Vagina (tissue), 2 donors: ENCODE measurements around the gene POU2F3. TPM values are rescaled to one million over a fixed set of nuclear protein-coding genes. Genes with fewer than 3 reads are reported as not detected.

Experiments used
- DNase-seq, 2 donors: peaks; one replicate each; pipeline ENCODE4 v3.0.0-alpha.2; 2017; ENCODE audit errors: extremely low spot score in 2 of 2
- H3K27ac ChIP-seq: fragments of 200-600 bp; sonication (generic); one replicate; pipeline ENCODE4 v1.5.1; 2019
- H3K27me3 ChIP-seq: fragments of 200-600 bp; sonication (generic); one replicate; pipeline ENCODE4 v1.5.1; 2019
- H3K36me3 ChIP-seq, 2 donors: fragments of 200-600 bp; sonication (generic); one replicate each; pipeline ENCODE4 v1.5.1; 2017 to 2019
- H3K4me1 ChIP-seq: fragments of 200-600 bp; sonication (generic); one replicate; pipeline ENCODE4 v1.5.1; 2019
- H3K4me3 ChIP-seq, 2 donors: fragments of 200-600 bp; sonication (generic); 1 replicate in 1 of 2; 2 replicates in 1 of 2; pipeline ENCODE4 v1.5.1; 2016 to 2019
- H3K9me3 ChIP-seq: fragments of 200-600 bp; sonication (generic); one replicate; pipeline ENCODE4 v1.5.1; 2019
- POLR2A ChIP-seq, 2 donors: fragments of 450-650 bp; IDR thresholded peaks; one replicate each; pipeline ENCODE4 v1.6.1; 2017; ENCODE audit warnings: antibody characterized with exemption in 2 of 2, mild to moderate bottlenecking in 2 of 2, moderate library complexity in 2 of 2
- POLR2AphosphoS5 ChIP-seq, 2 donors: sonication (generic); formaldehyde crosslinking; IDR thresholded peaks; one replicate each; pipeline ENCODE4 v1.9.0; 2017; ENCODE audit warnings: antibody characterized with exemption in 2 of 2, mild to moderate bottlenecking in 2 of 2, low read depth in 1 of 2; ENCODE audit not compliant: insufficient read depth in 1 of 2
- intact Hi-C: fragments of 100-400 bp; cut with DNase I; formaldehyde crosslinking; loops from one replicate; pipeline ENCODE4 v1.15.1; 2023
- total RNA-seq: library from RNA; depleted of rRNA; stranded (reverse); fragments of >200 nt; gene quantifications from one replicate; pipeline ENCODE4 v1.2.3, GENCODE V29; 2016
- TF ChIP-seq, protein P1 (sequence below), 3 experiments: fragments of 450-650 bp in 2 of 3; fragments of 200-600 bp in 1 of 3; sonication (generic) in 1 of 3; IDR thresholded peaks; one replicate each; pipeline ENCODE4 v1.5.1; 2017 to 2019; ENCODE audit warnings: antibody characterized with exemption in 3 of 3, mild to moderate bottlenecking in 2 of 3, moderate library complexity in 2 of 3

Gene POU2F3
- total RNA-seq, 1 donor from 2014 or later, result 2.7 TPM

GRCh38 chr11:120279502-120279901 lies 39.6 kb downstream of the POU2F3 start:
- TF ChIP-seq, protein P1, sequence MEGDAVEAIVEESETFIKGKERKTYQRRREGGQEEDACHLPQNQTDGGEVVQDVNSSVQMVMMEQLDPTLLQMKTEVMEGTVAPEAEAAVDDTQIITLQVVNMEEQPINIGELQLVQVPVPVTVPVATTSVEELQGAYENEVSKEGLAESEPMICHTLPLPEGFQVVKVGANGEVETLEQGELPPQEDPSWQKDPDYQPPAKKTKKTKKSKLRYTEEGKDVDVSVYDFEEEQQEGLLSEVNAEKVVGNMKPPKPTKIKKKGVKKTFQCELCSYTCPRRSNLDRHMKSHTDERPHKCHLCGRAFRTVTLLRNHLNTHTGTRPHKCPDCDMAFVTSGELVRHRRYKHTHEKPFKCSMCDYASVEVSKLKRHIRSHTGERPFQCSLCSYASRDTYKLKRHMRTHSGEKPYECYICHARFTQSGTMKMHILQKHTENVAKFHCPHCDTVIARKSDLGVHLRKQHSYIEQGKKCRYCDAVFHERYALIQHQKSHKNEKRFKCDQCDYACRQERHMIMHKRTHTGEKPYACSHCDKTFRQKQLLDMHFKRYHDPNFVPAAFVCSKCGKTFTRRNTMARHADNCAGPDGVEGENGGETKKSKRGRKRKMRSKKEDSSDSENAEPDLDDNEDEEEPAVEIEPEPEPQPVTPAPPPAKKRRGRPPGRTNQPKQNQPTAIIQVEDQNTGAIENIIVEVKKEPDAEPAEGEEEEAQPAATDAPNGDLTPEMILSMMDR (IDR thresholded peaks at IDR 0.05), result no peak
- TF ChIP-seq POLR2A (IDR thresholded peaks at IDR 0.05), result no peak
- no peak for TF ChIP-seq POLR2AphosphoS5 (IDR thresholded peaks at IDR 0.05; ENCODE audit: insufficient read depth in 1 of 2, low read depth in 1 of 2)
- no peaks in the 10 kb centered on the region for H3K9me3 ChIP-seq
- intact Hi-C loops, result no loop called here
- H3K27me3 ChIP-seq, result no peaks in the 10 kb centered on the region
- no peak overlapping the region for H3K4me3 ChIP-seq
- no peak overlapping the region for H3K27ac ChIP-seq
- H3K36me3 ChIP-seq, result no peaks in the 10 kb centered on the region
- no peak for DNase-seq
- peaks cover 14% of the 10 kb centered on the region for H3K4me1 ChIP-seq

GRCh38 chr11:120280600-120281051 lies 40.7 kb downstream of the POU2F3 start:
- Histone ChIP-seq H3K27ac (no peak overlapping the region), H3K4me3 (no peak overlapping the region), H3K27me3 (no peaks in the 10 kb centered on the region), H3K36me3 (no peaks in the 10 kb centered on the region), H3K9me3 (no peaks in the 10 kb centered on the region), H3K4me1 (peaks cover 14% of the 10 kb centered on the region)
- intact Hi-C loops, result no loop called here
- TF ChIP-seq, protein P1 (IDR thresholded peaks at IDR 0.05), result no peak
- TF ChIP-seq POLR2A (IDR thresholded peaks at IDR 0.05) (no peak), POLR2AphosphoS5 (IDR thresholded peaks at IDR 0.05; ENCODE audit: insufficient read depth in 1 of 2, low read depth in 1 of 2) (no peak)
- no peak for DNase-seq

DNA sequence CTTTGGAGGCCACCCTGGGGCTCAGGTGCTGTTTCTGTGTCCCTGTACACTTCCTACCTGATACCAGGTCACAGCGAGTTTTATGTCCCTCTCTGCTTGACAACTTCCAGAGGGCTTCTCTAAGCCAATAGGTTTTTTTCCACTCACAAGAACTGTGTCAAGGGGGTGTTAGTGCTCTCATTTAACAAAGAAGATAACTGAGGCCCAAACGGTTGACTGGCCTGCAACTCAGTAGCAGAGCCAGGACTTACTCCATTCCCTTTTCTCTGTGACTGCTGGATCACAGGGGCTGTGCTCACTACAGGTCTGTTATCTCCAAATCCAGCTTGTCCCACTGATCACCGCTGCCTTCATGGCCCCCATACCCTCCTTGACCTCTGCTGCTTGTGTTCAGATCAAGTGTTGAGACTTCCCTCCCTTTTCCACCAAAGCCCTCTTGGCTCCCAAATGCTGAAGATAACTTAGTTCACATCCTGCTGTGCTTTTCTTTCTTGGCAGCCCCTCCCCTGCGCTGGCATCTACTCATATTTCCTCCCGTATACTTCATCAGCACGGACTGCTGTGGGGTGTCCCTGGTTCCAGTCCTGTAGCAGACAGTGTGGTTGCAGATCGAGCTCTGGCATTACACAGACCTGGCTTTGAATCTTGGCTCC lies 41.3 kb downstream of the POU2F3 start:
- intact Hi-C loops, result no loop called here

GRCh38 chr11:120283124-120283523 lies 43.2 kb downstream of the POU2F3 start:
- no peak overlapping the region for H3K4me3 ChIP-seq
- peaks cover 14% of the 10 kb centered on the region for H3K4me1 ChIP-seq
- no peak overlapping the region for H3K27ac ChIP-seq
- intact Hi-C loops, result no loop called here
- DNase-seq, result no peak
- no peaks in the 10 kb centered on the region for H3K27me3 ChIP-seq
- no peaks in the 10 kb centered on the region for H3K9me3 ChIP-seq
- no peaks in the 10 kb centered on the region for H3K36me3 ChIP-seq
- TF ChIP-seq, protein P1 (IDR thresholded peaks at IDR 0.05), result no peak

More for the DNA sequence above, 41.3 kb downstream of the POU2F3 start:
- no peaks in the 10 kb centered on the region for H3K27me3 ChIP-seq
- peaks cover 14% of the 10 kb centered on the region for H3K4me1 ChIP-seq
- H3K4me3 ChIP-seq, result no peak overlapping the region
- H3K36me3 ChIP-seq, result no peaks in the 10 kb centered on the region
- TF ChIP-seq, protein P1 (IDR thresholded peaks at IDR 0.05), result no peak
- no peak for TF ChIP-seq POLR2AphosphoS5 (IDR thresholded peaks at IDR 0.05; ENCODE audit: insufficient read depth in 1 of 2, low read depth in 1 of 2)
- no peak for TF ChIP-seq POLR2A (IDR thresholded peaks at IDR 0.05)
- H3K27ac ChIP-seq, result no peak overlapping the region
- no peak for DNase-seq
- H3K9me3 ChIP-seq, result no peaks in the 10 kb centered on the region

DNA sequence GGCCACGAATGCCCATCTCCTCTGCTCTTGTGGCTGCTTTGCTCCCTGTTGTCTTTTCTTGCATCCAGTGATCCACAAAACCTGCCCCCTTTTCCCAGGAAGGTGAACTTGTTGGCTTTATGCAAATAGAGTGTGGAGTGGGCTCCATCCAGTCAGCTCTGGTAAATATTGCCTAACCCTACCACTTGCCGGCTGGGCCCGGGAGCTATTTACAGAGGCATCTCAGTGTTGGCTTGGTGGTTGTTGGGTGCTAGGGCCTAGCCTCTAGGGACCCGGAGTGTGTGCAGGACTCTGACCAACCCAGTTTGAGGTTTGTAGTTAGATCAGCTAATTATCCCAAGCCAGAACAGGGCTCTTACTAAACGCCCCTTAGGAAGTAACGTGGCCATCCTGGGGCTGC lies 44.3 kb downstream of the POU2F3 start:
- H3K9me3 ChIP-seq, result no peaks in the 10 kb centered on the region
- H3K4me1 ChIP-seq, result peaks cover 14% of the 10 kb centered on the region
- no peak overlapping the region for H3K27ac ChIP-seq
- no peaks in the 10 kb centered on the region for H3K36me3 ChIP-seq
- intact Hi-C loops, result no loop called here
- no peak overlapping the region for H3K4me3 ChIP-seq
- H3K27me3 ChIP-seq, result no peaks in the 10 kb centered on the region
- no peak for DNase-seq
- TF ChIP-seq, protein P1 (IDR thresholded peaks at IDR 0.05), result no peak
- no peak for TF ChIP-seq POLR2A (IDR thresholded peaks at IDR 0.05)
- TF ChIP-seq POLR2AphosphoS5 (IDR thresholded peaks at IDR 0.05; ENCODE audit: insufficient read depth in 1 of 2, low read depth in 1 of 2), result no peak
